Cardiac fibroblast (primary cell): ENCODE results near the gene CFAP57.

ENCODE experiments used
- DNase-seq, 2 donors: peaks; one replicate each; pipeline versions ENCODE4 v3.0.0 to v3.0.0-alpha.2; 2010; ENCODE audit warnings: low read depth in 2 of 2
- H3K4me3 ChIP-seq, 2 donors: replicated peaks in 1 of 2; 1 replicate in 1 of 2; 2 replicates in 1 of 2; pipeline ENCODE4 v1.5.1; 2011; ENCODE audit warnings: low read depth in 2 of 2, low read length in 2 of 2, mild to moderate bottlenecking in 2 of 2, moderate library complexity in 1 of 2
- CTCF ChIP-seq: IDR thresholded peaks from one replicate; pipeline ENCODE4 v1.5.1; 2011; ENCODE audit warnings: low read depth, mild to moderate bottlenecking, low read length, inconsistent platforms

Gene CFAP57

GRCh38 chr1:43279161-43279560 lies 107.0 kb downstream of the CFAP57 start:
- no peak overlapping the region for H3K4me3 ChIP-seq
- DNase-seq: no peak
- TF ChIP-seq CTCF: no peak

- no peak overlapping the region for H3K4me3 ChIP-seq
- no peak for TF ChIP-seq CTCF
- DNase-seq: no peak
These were observed 107.5 kb downstream of the CFAP57 start for GRCh38 chr1:43279666-43280065.

- TF ChIP-seq CTCF: no peak
- no peak overlapping the region for H3K4me3 ChIP-seq
- no peak for DNase-seq
These were observed 108.6 kb downstream of the CFAP57 start for GRCh38 chr1:43280692-43281091.

- DNase-seq: no peak
- no peak for TF ChIP-seq CTCF
- no peak overlapping the region for H3K4me3 ChIP-seq
These were observed 110.4 kb downstream of the CFAP57 start for GRCh38 chr1:43282220-43283195.

- H3K4me3 ChIP-seq: no peak overlapping the region
- no peak for DNase-seq
- no peak for TF ChIP-seq CTCF
These were observed 111.9 kb downstream of the CFAP57 start for GRCh38 chr1:43284065-43284464.

- TF ChIP-seq CTCF: no peak
- H3K4me3 ChIP-seq: no peak overlapping the region
- no peak for DNase-seq
These were observed 112.5 kb downstream of the CFAP57 start for GRCh38 chr1:43284546-43285110.
